ENCODE results near the gene RPH3AL.
"Not testable (repeated sequence)": the region's sequence is repeated elsewhere in the genome, so short reads cannot be mapped to it uniquely, and the experiment has no call there.

Gene RPH3AL

GRCh38 chr17:333626-334396 lies 18.8 kb downstream of the RPH3AL start:
- DNase-seq, result no peak

- DNase-seq, result no peak
Observed at GRCh38 chr17:332558-333322, 19.9 kb downstream of the RPH3AL start.

- DNase-seq, result no peak
Observed at GRCh38 chr17:332023-332422, 20.6 kb downstream of the RPH3AL start.

GRCh38 chr17:330993-331701 lies 21.5 kb downstream of the RPH3AL start:
- no peak for DNase-seq

DNA sequence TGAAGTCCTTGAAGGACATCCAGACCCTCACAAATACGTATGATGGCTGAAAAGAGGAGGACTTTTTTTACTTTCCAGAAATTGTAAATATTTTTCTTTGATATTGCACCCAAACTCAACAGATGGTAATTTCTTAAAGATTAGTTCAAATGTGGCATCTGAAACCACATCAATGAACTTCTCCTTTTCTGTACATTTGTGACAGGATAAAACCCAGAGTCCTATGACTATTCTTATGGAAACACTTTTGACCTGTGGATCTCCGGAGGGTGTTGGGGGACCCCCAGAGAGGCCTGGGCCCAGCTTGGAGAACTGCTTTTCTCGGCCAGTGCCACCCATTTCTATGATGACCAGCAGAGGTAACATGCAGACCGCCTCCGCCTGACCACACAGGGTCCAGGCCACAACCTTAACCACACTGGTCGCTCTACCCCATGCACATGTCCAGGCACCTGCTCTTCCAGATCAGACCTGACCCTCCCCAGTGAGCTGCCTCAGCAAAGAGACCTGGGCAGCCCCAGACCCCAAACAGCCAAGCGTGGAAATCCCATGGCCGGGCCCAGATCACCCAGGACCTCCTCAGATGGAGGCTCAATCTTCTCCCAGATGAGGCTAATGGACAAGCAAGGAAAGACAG lies 22.7 kb downstream of the RPH3AL start:
- no peak for DNase-seq

DNA sequence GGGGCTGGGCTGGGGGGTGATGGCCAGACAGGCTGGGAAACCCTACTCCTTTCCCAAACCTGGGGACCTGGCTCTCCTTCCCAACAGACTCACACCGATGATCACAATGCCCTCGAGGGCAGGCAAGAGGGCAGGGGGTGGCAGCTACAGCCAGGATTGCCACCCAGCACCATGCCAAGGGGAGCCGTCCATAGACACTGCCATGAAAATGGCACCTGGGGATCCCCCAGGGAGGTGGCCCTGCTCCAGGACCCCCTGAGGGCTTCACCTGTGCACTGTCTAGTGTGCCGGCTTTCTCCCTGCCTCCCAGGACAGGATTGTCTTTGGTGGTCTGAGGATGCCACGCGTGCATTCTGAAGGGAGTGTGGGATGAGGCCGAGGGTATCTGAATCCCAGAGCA lies 24.6 kb downstream of the RPH3AL start:
- no peak for DNase-seq

- DNase-seq, result no peak
Observed at GRCh38 chr17:327296-327695, 25.3 kb downstream of the RPH3AL start.

GRCh38 chr17:326010-326621 lies 26.5 kb downstream of the RPH3AL start:
- no peak for DNase-seq

DNA sequence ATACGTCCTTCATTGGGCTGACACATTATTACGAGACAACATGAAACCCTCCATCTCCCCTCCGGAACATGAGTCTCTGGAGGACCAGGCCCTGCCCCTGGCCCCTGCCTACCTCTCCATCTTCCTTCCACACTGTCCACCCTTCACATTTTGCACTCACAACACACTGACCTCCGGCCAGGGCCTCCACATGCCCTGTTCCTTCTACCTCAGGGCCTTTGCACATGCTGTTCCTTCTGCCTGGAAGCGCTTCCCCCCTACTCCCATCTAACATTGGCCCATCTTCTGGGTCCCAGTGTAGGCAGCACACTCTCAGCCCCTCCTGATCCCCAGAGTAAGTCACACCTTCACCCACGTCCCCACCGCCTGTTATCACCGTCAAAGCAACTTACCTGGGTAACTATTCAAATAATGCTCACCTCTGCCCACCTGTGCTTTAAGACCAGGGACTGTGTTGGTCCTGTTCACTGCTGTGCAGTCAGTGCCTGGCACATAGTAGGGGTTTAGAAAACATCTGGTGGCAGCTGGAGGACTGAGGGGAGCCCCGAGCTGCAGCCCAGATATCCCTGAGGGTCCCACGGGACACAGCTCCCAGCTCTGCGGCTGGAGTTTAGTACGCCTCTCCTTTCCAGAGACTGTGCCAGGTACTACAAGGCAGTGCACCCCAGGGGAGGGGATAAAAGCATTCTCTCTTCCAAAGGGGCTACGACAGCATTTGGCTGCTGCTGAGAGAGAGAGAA lies 27.2 kb downstream of the RPH3AL start:
- DNase-seq, result no peak

DNA sequence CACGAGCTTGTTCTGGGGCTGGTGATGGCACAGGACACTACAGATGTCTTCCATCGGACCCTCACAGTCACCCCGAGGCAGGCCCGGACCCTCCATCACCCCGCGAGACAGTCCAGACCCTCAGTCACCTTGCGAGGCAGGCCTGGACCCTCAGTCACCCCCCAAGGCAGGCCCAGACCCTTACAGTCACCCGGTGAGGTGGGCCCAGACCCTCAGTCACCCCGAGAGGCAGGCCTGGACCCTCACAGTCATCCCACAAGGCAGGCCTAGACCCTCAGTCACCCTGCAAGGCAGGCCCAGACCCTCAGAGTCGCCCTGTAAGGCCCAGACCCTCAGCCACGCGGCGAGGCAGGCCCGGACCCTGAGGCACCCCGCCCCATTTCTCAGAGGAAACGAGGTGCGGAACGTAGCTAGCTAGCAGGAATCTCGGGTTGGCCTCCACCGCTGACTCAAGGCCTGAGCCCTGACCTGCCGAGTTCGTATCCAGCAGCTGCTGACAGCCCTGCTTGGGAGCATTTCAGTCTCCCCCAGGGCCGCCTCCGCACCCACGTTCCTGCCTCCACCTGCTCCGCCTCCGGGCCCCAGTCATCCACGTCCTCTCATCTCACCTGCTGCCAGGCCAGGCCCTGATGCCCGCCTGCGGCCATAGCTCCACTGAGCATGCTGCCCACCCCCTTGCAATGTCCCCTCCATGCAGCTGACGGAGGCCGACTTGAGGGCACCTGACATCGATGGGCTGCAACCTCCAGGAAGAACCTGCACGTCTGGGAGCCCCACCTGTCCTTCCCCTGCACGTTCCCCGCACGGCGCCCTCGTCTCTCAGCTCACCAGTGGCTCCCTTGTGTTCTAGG lies 28.7 kb downstream of the RPH3AL start:
- DNase-seq, result no peak

DNA sequence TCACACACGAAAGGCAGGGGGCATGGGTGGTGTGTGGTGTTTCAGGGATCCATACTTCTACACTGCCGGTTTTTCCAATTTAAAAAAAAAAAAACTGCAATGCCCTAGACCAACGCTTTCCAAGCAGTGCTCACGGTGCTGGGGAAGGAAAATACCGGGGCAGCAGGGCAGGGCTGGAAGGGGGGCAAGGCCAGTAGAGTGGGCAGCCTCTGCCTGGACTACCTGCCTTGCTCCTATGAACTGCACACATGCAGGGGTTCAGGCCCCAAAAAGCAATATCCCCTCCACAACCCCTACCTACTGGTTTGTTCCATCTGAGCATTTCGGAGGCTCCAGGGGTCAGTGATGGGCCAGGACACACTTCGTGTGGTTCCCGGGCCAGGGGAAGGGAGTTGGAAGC lies 29.4 kb downstream of the RPH3AL start:
- DNase-seq, result no peak

DNA sequence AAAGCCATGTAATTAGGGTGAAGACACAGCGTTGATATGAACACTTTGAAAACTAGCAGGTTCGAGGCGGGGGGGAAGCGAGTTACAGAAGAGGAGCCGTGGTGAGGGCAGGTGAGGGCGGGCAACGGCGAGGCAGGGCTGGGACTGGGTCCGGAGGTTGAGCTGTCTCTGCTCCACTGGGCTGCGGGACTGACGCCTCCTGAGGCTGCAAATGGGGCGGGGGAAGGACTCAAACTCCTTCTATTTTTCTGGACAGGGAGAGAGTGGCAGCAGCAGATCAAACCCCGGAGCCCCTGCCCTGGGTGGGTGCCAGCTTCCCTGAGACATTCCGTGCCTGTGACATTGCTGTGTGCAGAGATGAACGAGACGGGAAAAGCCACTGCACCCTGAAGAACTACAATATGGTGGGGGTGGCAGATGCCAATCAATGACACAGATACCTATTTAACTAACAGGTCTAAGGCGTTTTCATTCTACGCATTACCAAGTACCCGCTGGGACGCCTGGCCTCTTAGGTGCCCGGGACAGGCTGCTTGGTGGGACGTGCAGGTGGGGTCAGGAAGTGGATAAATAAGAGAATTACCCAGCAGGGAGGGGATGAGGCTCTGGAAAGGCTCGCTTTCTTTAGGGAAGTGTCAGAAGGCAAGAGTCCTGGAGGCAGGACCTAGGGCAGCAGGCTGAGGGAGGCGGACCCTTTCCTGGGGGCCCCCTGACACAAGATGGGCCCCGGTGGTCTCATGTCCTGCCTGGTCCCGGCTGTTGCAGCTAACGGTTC lies 30.4 kb downstream of the RPH3AL start:
- DNase-seq, result no peak

DNA sequence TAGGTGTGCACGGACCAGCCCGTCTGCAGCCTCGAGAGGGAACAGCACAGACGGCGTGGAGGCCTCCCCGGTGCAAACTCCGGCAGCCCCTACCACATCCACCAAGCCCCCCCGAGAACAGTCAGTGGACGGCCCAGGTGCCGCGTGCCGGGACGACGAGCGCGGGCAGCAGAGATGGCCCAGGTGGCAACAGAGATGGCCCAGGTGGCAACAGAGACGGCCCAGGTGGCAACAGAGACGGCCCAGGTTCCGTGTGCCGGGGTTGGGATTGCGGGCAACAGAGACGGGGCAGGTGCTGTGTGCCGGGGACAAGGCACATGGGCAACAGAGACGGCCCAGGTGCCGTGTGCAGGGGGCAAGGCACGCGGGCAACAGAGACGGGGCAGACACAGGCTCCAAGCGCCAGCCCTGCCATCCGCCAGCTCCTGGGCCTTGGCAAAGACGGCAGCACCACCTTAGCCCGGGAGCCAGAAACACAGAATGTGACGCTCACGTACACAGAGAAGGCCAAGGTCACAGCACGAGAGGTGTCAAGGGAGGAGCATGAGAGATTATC lies 31.1 kb downstream of the RPH3AL start:
- no peak for DNase-seq

- no peak for DNase-seq
Observed at GRCh38 chr17:320809-321385, 31.7 kb downstream of the RPH3AL start.

GRCh38 chr17:320139-320538 lies 32.5 kb downstream of the RPH3AL start:
- DNase-seq, result no peak

GRCh38 chr17:319266-319665 lies 33.3 kb downstream of the RPH3AL start:
- DNase-seq, result no peak

- DNase-seq, result not testable (repeated sequence)
Observed at GRCh38 chr17:317070-317469, 35.5 kb downstream of the RPH3AL start.

DNA sequence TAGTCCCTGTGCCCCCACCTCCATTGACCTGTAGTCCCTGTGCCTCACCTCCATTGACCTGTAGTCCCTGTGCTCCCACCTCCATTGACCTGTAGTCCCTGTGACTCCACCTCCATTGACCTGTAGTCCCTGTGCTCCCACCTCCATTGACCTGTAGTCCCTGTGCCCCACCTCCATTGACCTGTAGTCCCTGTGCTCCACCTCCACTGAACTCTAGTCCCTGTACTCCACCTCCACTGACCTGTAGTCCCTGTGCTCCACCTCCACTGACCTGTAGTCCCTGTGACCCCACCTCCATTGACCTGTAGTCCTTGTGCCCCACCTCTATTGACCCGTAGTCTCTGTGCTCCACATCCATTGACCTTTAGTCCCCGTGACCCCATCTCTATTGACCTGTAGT lies 37.2 kb downstream of the RPH3AL start:
- not testable (repeated sequence) for DNase-seq

DNA sequence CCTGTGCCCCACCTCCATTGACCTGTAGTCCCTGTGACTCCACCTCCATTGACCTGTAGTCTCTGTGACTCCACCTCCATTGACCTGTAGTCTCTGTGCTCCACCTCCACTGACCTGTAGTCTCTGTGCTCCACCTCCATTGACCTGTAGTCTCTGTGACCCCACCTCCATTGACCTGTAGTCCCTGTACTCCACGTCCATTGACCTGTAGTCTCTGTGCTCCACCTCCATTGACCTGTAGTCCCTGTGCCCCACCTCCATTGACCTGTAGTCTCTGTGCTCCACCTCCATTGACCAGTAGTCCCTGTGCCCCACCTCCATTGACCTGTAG lies 38.0 kb downstream of the RPH3AL start:
- not testable (repeated sequence) for DNase-seq
